HFF-Myc (cell line): Measurements from ENCODE around the gene MTX2.

ENCODE experiments used
- DNase-seq: peaks from one replicate; pipeline ENCODE4 v3.0.0-alpha.2; 2011; ENCODE audit warnings: low read depth; ENCODE audit errors: extremely low read depth
- H3K4me3 ChIP-seq: replicated peaks from 2 replicates; pipeline ENCODE4 v1.5.1; 2011; ENCODE audit warnings: low read depth, mild to moderate bottlenecking, control low read depth, low read length
- CTCF ChIP-seq: IDR thresholded peaks from 2 replicates; pipeline ENCODE4 v1.5.1; 2012; ENCODE audit warnings: mild to moderate bottlenecking, low read depth, low read length, control low read depth; ENCODE audit errors: missing control alignments

Gene MTX2

GRCh38 chr2:176284461-176285049, 15.3 kb downstream of the MTX2 start:
- H3K4me3 ChIP-seq: no peak overlapping the region
- TF ChIP-seq CTCF: no peak
- DNase-seq: no peak

GRCh38 chr2:176285321-176285720, 16.1 kb downstream of the MTX2 start:
- TF ChIP-seq CTCF: no peak
- DNase-seq: peak; percentile 14
- H3K4me3 ChIP-seq: no peak overlapping the region

GRCh38 chr2:176291335-176291734, 22.1 kb downstream of the MTX2 start:
- no peak for DNase-seq
- no peak overlapping the region for H3K4me3 ChIP-seq
- TF ChIP-seq CTCF: no peak

- TF ChIP-seq CTCF: no peak
- DNase-seq: no peak
- no peak overlapping the region for H3K4me3 ChIP-seq
Measured at GRCh38 chr2:176291809-176292283, 22.6 kb downstream of the MTX2 start.

- DNase-seq: no peak
- H3K4me3 ChIP-seq: no peak overlapping the region
- TF ChIP-seq CTCF: no peak
Measured at GRCh38 chr2:176292608-176293007, 23.4 kb downstream of the MTX2 start.

- no peak overlapping the region for H3K4me3 ChIP-seq
- TF ChIP-seq CTCF: no peak
- DNase-seq: no peak
Measured at GRCh38 chr2:176293334-176293733, 24.1 kb downstream of the MTX2 start.

- no peak overlapping the region for H3K4me3 ChIP-seq
- DNase-seq: no peak
- no peak for TF ChIP-seq CTCF
Measured at GRCh38 chr2:176297067-176297466, 27.8 kb downstream of the MTX2 start.
